ENCODE measurements around the gene LYZL1.
A peak's percentile ranks its signal among the peaks of the same experiment; 100 is the strongest.
"Not testable (repeated sequence)": the region's sequence is repeated elsewhere in the genome, so short reads cannot be mapped to it uniquely, and the experiment has no call there.

Gene LYZL1

GRCh38 chr10:29310463-29310862 is 21.6 kb downstream of the LYZL1 start:
- not testable (repeated sequence) for DNase-seq

- no peak for DNase-seq
Measured at GRCh38 chr10:29313071-29313470, 24.2 kb downstream of the LYZL1 start.

GRCh38 chr10:29314726-29315125 is 25.9 kb downstream of the LYZL1 start:
- no peak for DNase-seq

- DNase-seq: no peak
Measured at GRCh38 chr10:29315814-29316213, 26.9 kb downstream of the LYZL1 start.

- DNase-seq: peak; percentile 9
Measured at GRCh38 chr10:29316308-29317026, 27.6 kb downstream of the LYZL1 start.

GRCh38 chr10:29317027-29317420 is 28.2 kb downstream of the LYZL1 start:
- peak; percentile 70 for DNase-seq

- DNase-seq: peak; percentile 64
Measured at GRCh38 chr10:29317423-29318021, 28.7 kb downstream of the LYZL1 start.

GRCh38 chr10:29318141-29319071 is 29.5 kb downstream of the LYZL1 start:
- peak; percentile 42 for DNase-seq

- DNase-seq: no peak
Measured at GRCh38 chr10:29319205-29319781, 30.4 kb downstream of the LYZL1 start.

- peak; percentile 46 for DNase-seq
Measured at GRCh38 chr10:29320680-29321121, 31.8 kb downstream of the LYZL1 start.

GRCh38 chr10:29321656-29322055 is 32.8 kb downstream of the LYZL1 start:
- DNase-seq: no peak

- DNase-seq: no peak
Measured at GRCh38 chr10:29322918-29323317, 34.0 kb downstream of the LYZL1 start.

- DNase-seq: no peak
Measured at GRCh38 chr10:29323367-29323766, 34.5 kb downstream of the LYZL1 start.

GRCh38 chr10:29324220-29324841 is 35.5 kb downstream of the LYZL1 start:
- DNase-seq: no peak

- no peak for DNase-seq
Measured at GRCh38 chr10:29326299-29326698, 37.4 kb downstream of the LYZL1 start.

- DNase-seq: no peak
Measured at GRCh38 chr10:29326886-29327745, 38.2 kb downstream of the LYZL1 start.

- DNase-seq: no peak
Measured at GRCh38 chr10:29327746-29328102, 38.9 kb downstream of the LYZL1 start.

GRCh38 chr10:29328983-29329382 is 40.1 kb downstream of the LYZL1 start:
- no peak for DNase-seq

- peak; percentile 3 for DNase-seq
Measured at GRCh38 chr10:29329420-29329819, 40.5 kb downstream of the LYZL1 start.

- no peak for DNase-seq
Measured at GRCh38 chr10:29332061-29332760, 43.3 kb downstream of the LYZL1 start.

- DNase-seq: no peak
Measured at GRCh38 chr10:29332761-29333148, 43.9 kb downstream of the LYZL1 start.

Data from MV-4-11 (cell line).